Measurements from ENCODE around the gene NTSR1. TPM values are rescaled to one million over a fixed set of nuclear protein-coding genes. Genes with fewer than 3 reads are reported as not detected.

Gene NTSR1
- total and polyA plus RNA-seq, 2 of the 13 experiments (the other 11 are each of a cell fraction or from before 2014, with no cell fraction given), result 0.09 to 0.12 TPM

DNA sequence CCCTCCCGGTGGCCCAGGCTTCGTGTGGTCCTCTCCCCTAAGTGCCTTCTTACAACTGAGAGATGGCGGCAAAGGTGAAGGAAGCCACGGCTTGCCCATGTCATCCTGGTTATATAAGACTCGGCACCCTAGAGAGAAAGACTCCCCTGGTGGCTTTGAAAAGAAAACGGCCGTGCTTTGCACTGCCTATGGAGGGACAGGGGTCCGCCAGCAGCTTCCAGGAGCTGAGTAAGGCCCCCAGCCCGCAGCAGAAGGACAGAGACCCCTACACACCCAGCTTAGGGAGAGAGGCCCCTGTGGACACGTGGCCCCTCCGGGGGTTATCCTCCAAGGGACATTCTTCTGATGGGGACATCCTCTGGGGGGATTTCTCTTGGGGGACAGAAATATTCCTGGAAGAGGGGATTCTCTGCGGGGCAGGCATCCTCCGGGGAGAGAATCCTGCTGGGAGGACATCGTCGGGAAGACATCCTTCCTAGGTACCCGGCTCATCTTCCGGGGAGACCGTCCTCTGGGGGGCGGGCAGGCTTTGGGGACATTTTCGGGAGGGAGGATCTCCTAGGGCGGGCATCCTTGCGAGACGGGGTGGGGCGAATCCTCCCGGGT is 95.5 kb downstream of the NTSR1 start (continued):
- TF ChIP-seq, protein P1, sequence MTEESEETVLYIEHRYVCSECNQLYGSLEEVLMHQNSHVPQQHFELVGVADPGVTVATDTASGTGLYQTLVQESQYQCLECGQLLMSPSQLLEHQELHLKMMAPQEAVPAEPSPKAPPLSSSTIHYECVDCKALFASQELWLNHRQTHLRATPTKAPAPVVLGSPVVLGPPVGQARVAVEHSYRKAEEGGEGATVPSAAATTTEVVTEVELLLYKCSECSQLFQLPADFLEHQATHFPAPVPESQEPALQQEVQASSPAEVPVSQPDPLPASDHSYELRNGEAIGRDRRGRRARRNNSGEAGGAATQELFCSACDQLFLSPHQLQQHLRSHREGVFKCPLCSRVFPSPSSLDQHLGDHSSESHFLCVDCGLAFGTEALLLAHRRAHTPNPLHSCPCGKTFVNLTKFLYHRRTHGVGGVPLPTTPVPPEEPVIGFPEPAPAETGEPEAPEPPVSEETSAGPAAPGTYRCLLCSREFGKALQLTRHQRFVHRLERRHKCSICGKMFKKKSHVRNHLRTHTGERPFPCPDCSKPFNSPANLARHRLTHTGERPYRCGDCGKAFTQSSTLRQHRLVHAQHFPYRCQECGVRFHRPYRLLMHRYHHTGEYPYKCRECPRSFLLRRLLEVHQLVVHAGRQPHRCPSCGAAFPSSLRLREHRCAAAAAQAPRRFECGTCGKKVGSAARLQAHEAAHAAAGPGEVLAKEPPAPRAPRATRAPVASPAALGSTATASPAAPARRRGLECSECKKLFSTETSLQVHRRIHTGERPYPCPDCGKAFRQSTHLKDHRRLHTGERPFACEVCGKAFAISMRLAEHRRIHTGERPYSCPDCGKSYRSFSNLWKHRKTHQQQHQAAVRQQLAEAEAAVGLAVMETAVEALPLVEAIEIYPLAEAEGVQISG (CRISPR knock-in tag; IDR thresholded peaks at IDR 0.05), result no peak
- peak; percentile 51; the same call in 1 of the 2 replicates for TF ChIP-seq ZSCAN25 (CRISPR knock-in tag; IDR thresholded peaks at IDR 0.05)
- TF ChIP-seq ZMAT3 (CRISPR knock-in tag; conservative IDR thresholded peaks at IDR 0.05), result no peak
- peak; percentile 30 for TF ChIP-seq IKZF4 (CRISPR knock-in tag; IDR thresholded peaks at IDR 0.05; ENCODE audit: borderline replicate concordance, low read depth, not compliant biosample characterization)
- TF ChIP-seq FOXC1 (CRISPR knock-in tag; IDR thresholded peaks at IDR 0.05; ENCODE audit: borderline replicate concordance), result 0 out of 2 replicates have a peak, but pooled peaks have one; percentile 7
- TF ChIP-seq, protein P2, sequence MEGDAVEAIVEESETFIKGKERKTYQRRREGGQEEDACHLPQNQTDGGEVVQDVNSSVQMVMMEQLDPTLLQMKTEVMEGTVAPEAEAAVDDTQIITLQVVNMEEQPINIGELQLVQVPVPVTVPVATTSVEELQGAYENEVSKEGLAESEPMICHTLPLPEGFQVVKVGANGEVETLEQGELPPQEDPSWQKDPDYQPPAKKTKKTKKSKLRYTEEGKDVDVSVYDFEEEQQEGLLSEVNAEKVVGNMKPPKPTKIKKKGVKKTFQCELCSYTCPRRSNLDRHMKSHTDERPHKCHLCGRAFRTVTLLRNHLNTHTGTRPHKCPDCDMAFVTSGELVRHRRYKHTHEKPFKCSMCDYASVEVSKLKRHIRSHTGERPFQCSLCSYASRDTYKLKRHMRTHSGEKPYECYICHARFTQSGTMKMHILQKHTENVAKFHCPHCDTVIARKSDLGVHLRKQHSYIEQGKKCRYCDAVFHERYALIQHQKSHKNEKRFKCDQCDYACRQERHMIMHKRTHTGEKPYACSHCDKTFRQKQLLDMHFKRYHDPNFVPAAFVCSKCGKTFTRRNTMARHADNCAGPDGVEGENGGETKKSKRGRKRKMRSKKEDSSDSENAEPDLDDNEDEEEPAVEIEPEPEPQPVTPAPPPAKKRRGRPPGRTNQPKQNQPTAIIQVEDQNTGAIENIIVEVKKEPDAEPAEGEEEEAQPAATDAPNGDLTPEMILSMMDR (CRISPR knock-in tag; IDR thresholded peaks at IDR 0.05), result 0 out of 2 replicates have a peak, but pooled peaks have one; percentile 3
- no peak for TF ChIP-seq ZNF329 (CRISPR knock-in tag; IDR thresholded peaks at IDR 0.05; ENCODE audit: low read depth)
- TF ChIP-seq HNRNPH1 (optimal IDR thresholded peaks at IDR 0.05; ENCODE audit: low read depth, low read length), result no peak
- TF ChIP-seq ZNF709 (CRISPR knock-in tag; IDR thresholded peaks at IDR 0.05), result no peak
- no peak for TF ChIP-seq TOPORS (CRISPR knock-in tag; IDR thresholded peaks at IDR 0.05)
- TF ChIP-seq, protein P3, sequence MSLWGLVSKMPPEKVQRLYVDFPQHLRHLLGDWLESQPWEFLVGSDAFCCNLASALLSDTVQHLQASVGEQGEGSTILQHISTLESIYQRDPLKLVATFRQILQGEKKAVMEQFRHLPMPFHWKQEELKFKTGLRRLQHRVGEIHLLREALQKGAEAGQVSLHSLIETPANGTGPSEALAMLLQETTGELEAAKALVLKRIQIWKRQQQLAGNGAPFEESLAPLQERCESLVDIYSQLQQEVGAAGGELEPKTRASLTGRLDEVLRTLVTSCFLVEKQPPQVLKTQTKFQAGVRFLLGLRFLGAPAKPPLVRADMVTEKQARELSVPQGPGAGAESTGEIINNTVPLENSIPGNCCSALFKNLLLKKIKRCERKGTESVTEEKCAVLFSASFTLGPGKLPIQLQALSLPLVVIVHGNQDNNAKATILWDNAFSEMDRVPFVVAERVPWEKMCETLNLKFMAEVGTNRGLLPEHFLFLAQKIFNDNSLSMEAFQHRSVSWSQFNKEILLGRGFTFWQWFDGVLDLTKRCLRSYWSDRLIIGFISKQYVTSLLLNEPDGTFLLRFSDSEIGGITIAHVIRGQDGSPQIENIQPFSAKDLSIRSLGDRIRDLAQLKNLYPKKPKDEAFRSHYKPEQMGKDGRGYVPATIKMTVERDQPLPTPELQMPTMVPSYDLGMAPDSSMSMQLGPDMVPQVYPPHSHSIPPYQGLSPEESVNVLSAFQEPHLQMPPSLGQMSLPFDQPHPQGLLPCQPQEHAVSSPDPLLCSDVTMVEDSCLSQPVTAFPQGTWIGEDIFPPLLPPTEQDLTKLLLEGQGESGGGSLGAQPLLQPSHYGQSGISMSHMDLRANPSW (CRISPR knock-in tag; IDR thresholded peaks at IDR 0.05; ENCODE audit: borderline replicate concordance), result no peak
- peak; percentile 9; the same call in 1 of the 2 replicates for TF ChIP-seq SALL1 (CRISPR knock-in tag; IDR thresholded peaks at IDR 0.05)
- TF ChIP-seq, protein P4, sequence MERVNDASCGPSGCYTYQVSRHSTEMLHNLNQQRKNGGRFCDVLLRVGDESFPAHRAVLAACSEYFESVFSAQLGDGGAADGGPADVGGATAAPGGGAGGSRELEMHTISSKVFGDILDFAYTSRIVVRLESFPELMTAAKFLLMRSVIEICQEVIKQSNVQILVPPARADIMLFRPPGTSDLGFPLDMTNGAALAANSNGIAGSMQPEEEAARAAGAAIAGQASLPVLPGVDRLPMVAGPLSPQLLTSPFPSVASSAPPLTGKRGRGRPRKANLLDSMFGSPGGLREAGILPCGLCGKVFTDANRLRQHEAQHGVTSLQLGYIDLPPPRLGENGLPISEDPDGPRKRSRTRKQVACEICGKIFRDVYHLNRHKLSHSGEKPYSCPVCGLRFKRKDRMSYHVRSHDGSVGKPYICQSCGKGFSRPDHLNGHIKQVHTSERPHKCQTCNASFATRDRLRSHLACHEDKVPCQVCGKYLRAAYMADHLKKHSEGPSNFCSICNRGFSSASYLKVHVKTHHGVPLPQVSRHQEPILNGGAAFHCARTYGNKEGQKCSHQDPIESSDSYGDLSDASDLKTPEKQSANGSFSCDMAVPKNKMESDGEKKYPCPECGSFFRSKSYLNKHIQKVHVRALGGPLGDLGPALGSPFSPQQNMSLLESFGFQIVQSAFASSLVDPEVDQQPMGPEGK (CRISPR knock-in tag; IDR thresholded peaks at IDR 0.05), result no peak; the same call in 1 of the 2 replicates
- TF ChIP-seq, protein P5, sequence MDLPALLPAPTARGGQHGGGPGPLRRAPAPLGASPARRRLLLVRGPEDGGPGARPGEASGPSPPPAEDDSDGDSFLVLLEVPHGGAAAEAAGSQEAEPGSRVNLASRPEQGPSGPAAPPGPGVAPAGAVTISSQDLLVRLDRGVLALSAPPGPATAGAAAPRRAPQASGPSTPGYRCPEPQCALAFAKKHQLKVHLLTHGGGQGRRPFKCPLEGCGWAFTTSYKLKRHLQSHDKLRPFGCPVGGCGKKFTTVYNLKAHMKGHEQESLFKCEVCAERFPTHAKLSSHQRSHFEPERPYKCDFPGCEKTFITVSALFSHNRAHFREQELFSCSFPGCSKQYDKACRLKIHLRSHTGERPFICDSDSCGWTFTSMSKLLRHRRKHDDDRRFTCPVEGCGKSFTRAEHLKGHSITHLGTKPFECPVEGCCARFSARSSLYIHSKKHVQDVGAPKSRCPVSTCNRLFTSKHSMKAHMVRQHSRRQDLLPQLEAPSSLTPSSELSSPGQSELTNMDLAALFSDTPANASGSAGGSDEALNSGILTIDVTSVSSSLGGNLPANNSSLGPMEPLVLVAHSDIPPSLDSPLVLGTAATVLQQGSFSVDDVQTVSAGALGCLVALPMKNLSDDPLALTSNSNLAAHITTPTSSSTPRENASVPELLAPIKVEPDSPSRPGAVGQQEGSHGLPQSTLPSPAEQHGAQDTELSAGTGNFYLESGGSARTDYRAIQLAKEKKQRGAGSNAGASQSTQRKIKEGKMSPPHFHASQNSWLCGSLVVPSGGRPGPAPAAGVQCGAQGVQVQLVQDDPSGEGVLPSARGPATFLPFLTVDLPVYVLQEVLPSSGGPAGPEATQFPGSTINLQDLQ (CRISPR knock-in tag; IDR thresholded peaks at IDR 0.05), result no peak
- TF ChIP-seq FOXO1 (CRISPR knock-in tag; IDR thresholded peaks at IDR 0.05), result no peak
